Activated B cell treated with CpG ODN at 0.5 μM for 24 hours (primary cell): ENCODE data around the gene ZNF503. TPM values are rescaled to one million over a fixed set of nuclear protein-coding genes. Genes with fewer than 3 reads are reported as not detected.

Experiments
- ATAC-seq: fragments of 200-7000 bp; cut with Tn5 transposase; one replicate; pipeline ENCODE4 v1.10.0; 2021; ENCODE audit warnings: low read depth, mild to moderate bottlenecking, moderate library complexity
- CTCF ChIA-PET: fragments of 350-600 bp; sonication (Branson Sonifier 250); formaldehyde crosslinking; loops from one replicate; lab custom pipeline; 2021; ENCODE audit warnings: antibody characterized with exemption; lab: Charles Lee
- POLR2A ChIA-PET: fragments of 350-600 bp; sonication (Branson Sonifier 250); formaldehyde crosslinking; loops from one replicate; lab custom pipeline; 2021; ENCODE audit warnings: antibody characterized with exemption; lab: Charles Lee
- DNase-seq: peaks from one replicate; pipeline ENCODE4 v3.0.0; 2022
- H3K27ac Mint-ChIP-seq: one replicate; pipeline ENCODE4 v1.8.0; 2020; ENCODE audit warnings: mixed read lengths
- H3K27me3 Mint-ChIP-seq: one replicate; pipeline ENCODE4 v1.8.0; 2021; ENCODE audit warnings: mixed read lengths
- H3K36me3 Mint-ChIP-seq: one replicate; pipeline ENCODE4 v1.8.0; 2021; ENCODE audit warnings: low read depth, mixed read lengths
- H3K4me1 Mint-ChIP-seq: one replicate; pipeline ENCODE4 v1.8.0; 2021; ENCODE audit warnings: mixed read lengths
- H3K4me3 Mint-ChIP-seq: one replicate; pipeline ENCODE4 v1.8.0; 2020; ENCODE audit warnings: mild to moderate bottlenecking, mixed read lengths
- H3K9me3 Mint-ChIP-seq: one replicate; pipeline ENCODE4 v1.8.0; 2020; ENCODE audit warnings: mixed read lengths
- CTCF ChIP-seq: fragments of 200-600 bp; IDR thresholded peaks from one replicate; pipeline ENCODE4 v1.8.0; 2022; ENCODE audit warnings: antibody characterized with exemption, mild to moderate bottlenecking
- intact Hi-C: fragments of 100-400 bp; cut with micrococcal nuclease; formaldehyde crosslinking; loops from one replicate; pipeline ENCODE4 v1.15.1; 2024
- total RNA-seq: library from RNA; stranded (reverse); gene quantifications from 2 replicates; pipeline ENCODE4 v1.2.3, GENCODE V29; 2022

The ZNF503 gene
- total RNA-seq, 1 donor from 2014 or later: not detected

- peaks cover 13% of the 10 kb centered on the region for H3K9me3 Mint-ChIP-seq
- no peaks in the 10 kb centered on the region for H3K36me3 Mint-ChIP-seq
- DNase-seq (no peak), ATAC-seq (no peak)
- no peaks in the 10 kb centered on the region for H3K4me1 Mint-ChIP-seq
- ChIA-PET POLR2A (no interaction called here), CTCF (no interaction called here)
- TF ChIP-seq CTCF: no peak
- H3K27ac Mint-ChIP-seq: no peak overlapping the region
- no peak overlapping the region for H3K4me3 Mint-ChIP-seq
- peaks cover 6% of the 10 kb centered on the region for H3K27me3 Mint-ChIP-seq
- intact Hi-C loops: no loop called here
Measured at GRCh38 chr10:75448166-75448565, 46.6 kb upstream of the ZNF503 start.

- no peak for ATAC-seq
- intact Hi-C loops: loop anchor here (1.0 kb wide), 1 partner anchor 12 kb away; no protein-coding TSS in a partner anchor
- POLR2A ChIA-PET: no interaction called here
Measured at GRCh38 chr10:75446508-75446907, 44.9 kb upstream of the ZNF503 start.

GRCh38 chr10:75444781-75445386, 43.3 kb upstream of the ZNF503 start:
- ATAC-seq: no peak
- DNase-seq: no peak
- H3K27me3 Mint-ChIP-seq: peaks cover 11% of the 10 kb centered on the region
- TF ChIP-seq CTCF: no peak
- ChIA-PET CTCF (no interaction called here), POLR2A (no interaction called here)
- intact Hi-C loops: no loop called here
- no peak overlapping the region for H3K4me3 Mint-ChIP-seq
- H3K4me1 Mint-ChIP-seq: no peaks in the 10 kb centered on the region
- H3K9me3 Mint-ChIP-seq: peaks cover 21% of the 10 kb centered on the region
- H3K36me3 Mint-ChIP-seq: no peaks in the 10 kb centered on the region
- H3K27ac Mint-ChIP-seq: no peak overlapping the region

More at GRCh38 chr10:75446508-75446907, 44.9 kb upstream of the ZNF503 start:
- CTCF ChIA-PET: no interaction called here
- H3K4me1 Mint-ChIP-seq: no peaks in the 10 kb centered on the region
- no peak for DNase-seq
- H3K36me3 Mint-ChIP-seq: no peaks in the 10 kb centered on the region
- no peak for TF ChIP-seq CTCF
- H3K4me3 Mint-ChIP-seq: no peak overlapping the region
- H3K27me3 Mint-ChIP-seq: peaks cover 6% of the 10 kb centered on the region
- no peak overlapping the region for H3K27ac Mint-ChIP-seq
- peaks cover 21% of the 10 kb centered on the region for H3K9me3 Mint-ChIP-seq

- TF ChIP-seq CTCF: no peak
- ATAC-seq (no peak), DNase-seq (no peak)
- H3K27ac Mint-ChIP-seq: no peak overlapping the region
- H3K36me3 Mint-ChIP-seq: no peaks in the 10 kb centered on the region
- H3K4me1 Mint-ChIP-seq: no peaks in the 10 kb centered on the region
- intact Hi-C loops: no loop called here
- H3K27me3 Mint-ChIP-seq: peaks cover 13% of the 10 kb centered on the region
- CTCF ChIA-PET: no interaction called here
- no peak overlapping the region for H3K4me3 Mint-ChIP-seq
- peaks cover 21% of the 10 kb centered on the region for H3K9me3 Mint-ChIP-seq
- POLR2A ChIA-PET: no interaction called here
Measured at GRCh38 chr10:75443362-75443761, 41.8 kb upstream of the ZNF503 start.

GRCh38 chr10:75441682-75442081, 40.1 kb upstream of the ZNF503 start:
- Mint-ChIP-seq H3K4me3 (no peak overlapping the region), H3K27ac (no peak overlapping the region), H3K27me3 (peaks cover 11% of the 10 kb centered on the region), H3K36me3 (no peaks in the 10 kb centered on the region), H3K9me3 (peaks cover 19% of the 10 kb centered on the region), H3K4me1 (no peaks in the 10 kb centered on the region)
- intact Hi-C loops: no loop called here
- POLR2A ChIA-PET: no interaction called here
- TF ChIP-seq CTCF: no peak
- ATAC-seq: no peak
- CTCF ChIA-PET: interaction anchor here (0.8 kb wide), 1 partner anchor 13 kb away, joined by 3 read pairs; no protein-coding TSS in a partner anchor
- no peak for DNase-seq
